Muscle of leg (tissue), 11 donors: Measurements from ENCODE around the gene PSENEN. TPM values are rescaled to one million over a fixed set of nuclear protein-coding genes. Genes with fewer than 3 reads are reported as not detected.
"Not testable (repeated sequence)": the region's sequence is repeated elsewhere in the genome, so short reads cannot be mapped to it uniquely, and the experiment has no call there.

Source experiments
- DNase-seq: peaks from one replicate; pipeline ENCODE4 v3.0.0; 2013
- H3K27ac ChIP-seq: one replicate; pipeline ENCODE4 v1.5.1; 2013; ENCODE audit warnings: mild to moderate bottlenecking, low read length, control low read depth
- H3K27me3 ChIP-seq: one replicate; pipeline ENCODE4 v1.6.1; 2013; ENCODE audit warnings: low read length; ENCODE audit not compliant: control insufficient read depth, insufficient read depth
- H3K36me3 ChIP-seq: one replicate; pipeline ENCODE4 v1.6.1; 2013; ENCODE audit warnings: low read length; ENCODE audit not compliant: control insufficient read depth, insufficient read depth
- H3K4me1 ChIP-seq: one replicate; pipeline ENCODE4 v1.6.1; 2013; ENCODE audit warnings: low read length; ENCODE audit not compliant: control insufficient read depth, insufficient read depth
- H3K4me3 ChIP-seq: one replicate; pipeline ENCODE4 v1.5.1; 2013; ENCODE audit warnings: low read length, control low read depth
- H3K9me3 ChIP-seq: replicated peaks from 2 replicates; pipeline ENCODE4 v1.6.1; 2013; ENCODE audit warnings: low read depth, low read length; ENCODE audit not compliant: control insufficient read depth
- WGBS: methylation state at CpG from one replicate; pipeline ENCODE4 v1.1.5; 2013; ENCODE audit warnings: missing lambda C conversion rate; ENCODE audit not compliant: insufficient coverage; 5-methylcytosine and 5-hydroxymethylcytosine counted together
- polyA plus RNA-seq, 8 donors: library from polyadenylated mRNA; unstranded; fragments of 120-200 nt; gene quantifications; one replicate each; pipeline versions ENCODE4 v1.2.1 to v1.2.3, GENCODE V29; 2013; ENCODE audit warnings: inconsistent platforms in 1 of 8, low replicate concordance in 1 of 8; ENCODE audit not compliant: insufficient read length in 8 of 8, insufficient read depth in 1 of 8
- total RNA-seq: library from RNA; stranded (reverse); fragments of 120-200 nt; gene quantifications from one replicate; pipeline ENCODE4 v1.2.4, GENCODE V29; 2013

The PSENEN gene
- total and polyA plus RNA-seq, 9 donors = 34.1 to 45.1 (median 37.1) TPM

DNA sequence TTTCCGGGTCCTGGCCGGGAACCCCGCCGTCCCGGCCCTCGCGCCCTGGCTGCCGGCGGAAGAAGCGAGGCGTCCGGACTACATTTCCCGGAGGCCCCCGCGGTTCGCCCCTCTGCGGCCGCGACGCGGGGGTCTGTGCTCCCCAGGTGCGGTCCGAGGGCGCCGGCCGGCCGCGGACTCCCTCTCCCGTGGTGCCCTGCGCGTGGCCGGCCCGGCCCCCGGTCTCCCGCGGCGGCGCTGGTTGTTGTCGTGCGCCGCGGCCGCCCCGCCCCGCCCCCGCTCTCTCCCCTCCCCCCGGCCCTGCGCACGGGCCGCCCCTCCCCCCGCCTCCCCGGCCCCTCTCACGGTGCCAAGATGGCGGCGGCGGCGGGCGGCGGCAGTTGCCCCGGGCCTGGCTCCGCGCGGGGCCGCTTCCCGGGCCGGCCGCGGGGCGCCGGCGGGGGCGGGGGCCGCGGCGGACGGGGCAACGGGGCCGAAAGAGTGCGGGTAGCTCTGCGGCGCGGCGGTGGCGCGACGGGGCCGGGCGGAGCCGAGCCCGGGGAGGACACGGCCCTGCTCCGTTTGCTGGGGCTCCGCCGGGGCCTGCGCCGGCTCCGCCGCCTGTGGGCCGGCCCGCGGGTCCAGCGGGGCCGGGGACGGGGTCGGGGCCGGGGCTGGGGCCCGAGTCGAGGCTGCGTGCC is 27.6 kb upstream of the PSENEN start, which contains the start of gene KMT2B:
Gene KMT2B, plus strand, starts transcription at position 339 of the 680 bp plus-strand sequence. Its CDS starts 16 bp downstream, at position 355.
- no peak for DNase-seq
- H3K4me3 ChIP-seq = peak within 1 kb of the TSS; percentile 93
- no peaks in the 10 kb centered on the region for H3K9me3 ChIP-seq
- peak within 1 kb of the TSS; percentile 90 for H3K27ac ChIP-seq
- peaks cover 32% of the 10 kb centered on the region for H3K36me3 ChIP-seq
- peaks cover 19% of the 10 kb centered on the region for H3K4me1 ChIP-seq
- no peaks in the 10 kb centered on the region for H3K27me3 ChIP-seq
- under 1% methylated on average over 84 of the region's 109 CpGs for WGBS

DNA sequence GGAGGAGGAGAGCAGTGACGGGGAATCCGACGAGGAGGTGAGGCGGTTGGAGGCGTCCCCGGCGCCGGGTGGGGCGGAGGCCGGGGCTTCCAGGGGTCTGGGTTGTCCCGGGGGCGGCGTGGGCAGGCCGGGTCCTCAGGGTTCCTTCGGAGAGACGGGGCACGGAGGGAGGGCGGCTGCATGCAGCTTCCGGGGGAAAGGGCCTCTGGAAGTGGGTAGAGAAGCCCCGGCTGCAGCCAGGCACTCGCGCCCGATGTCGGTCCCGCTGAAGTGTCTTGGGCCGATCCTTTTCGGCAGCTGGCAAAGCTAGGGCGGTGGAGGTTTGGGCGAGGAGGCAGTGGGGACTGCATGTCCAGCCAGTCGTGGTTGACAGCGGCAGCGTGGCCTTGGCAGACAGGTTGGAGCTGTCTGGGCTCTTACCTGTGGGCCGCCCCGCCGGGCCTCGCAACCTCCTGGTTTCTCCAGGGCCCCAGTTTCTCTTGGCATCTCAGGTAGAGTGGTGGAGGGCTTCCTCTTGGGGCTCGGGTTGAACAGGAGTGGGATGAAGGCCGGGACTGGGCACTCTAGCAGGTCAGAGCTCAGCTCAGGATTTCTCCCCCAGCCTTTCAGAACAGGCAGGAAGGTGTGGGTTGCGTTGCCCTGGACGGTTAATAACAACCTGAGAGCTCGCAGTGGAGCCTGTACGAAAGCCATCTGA is 27.0 kb upstream of the PSENEN start:
- no peak for DNase-seq
- H3K27me3 ChIP-seq = no peaks in the 10 kb centered on the region

DNA sequence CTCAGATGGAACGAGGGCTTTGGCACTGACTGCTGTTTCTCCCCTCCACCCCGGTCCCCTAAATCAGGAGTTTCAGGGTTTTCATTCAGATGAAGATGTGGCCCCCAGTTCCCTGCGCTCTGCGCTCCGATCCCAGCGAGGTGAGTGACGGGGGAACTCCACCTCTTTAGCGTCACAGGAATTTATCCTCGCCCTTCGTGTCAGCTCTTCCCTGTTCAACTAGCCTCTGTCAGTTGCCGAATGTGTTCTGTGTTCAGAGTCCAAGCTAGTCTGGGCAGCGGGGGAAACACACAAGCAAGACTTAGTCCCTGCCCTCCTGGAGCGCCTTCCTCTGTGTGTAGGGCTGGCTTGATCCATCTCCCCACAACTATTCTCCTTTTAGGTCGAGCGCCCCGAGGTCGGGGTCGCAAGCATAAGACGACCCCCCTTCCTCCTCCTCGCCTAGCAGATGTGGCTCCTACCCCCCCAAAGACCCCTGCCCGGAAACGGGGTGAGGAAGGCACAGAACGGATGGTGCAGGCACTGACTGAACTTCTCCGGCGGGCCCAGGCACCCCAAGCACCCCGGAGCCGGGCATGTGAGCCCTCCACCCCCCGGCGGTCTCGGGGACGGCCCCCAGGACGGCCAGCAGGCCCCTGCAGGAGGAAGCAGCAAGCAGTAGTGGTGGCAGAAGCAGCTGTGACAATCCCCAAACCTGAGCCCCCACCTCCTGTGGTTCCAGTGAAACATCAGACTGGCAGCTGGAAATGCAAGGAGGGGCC is 25.9 kb upstream of the PSENEN start:
- WGBS = 85% methylated on average over 25 of the region's 32 CpGs
- peak overlapping the region; percentile 86 for H3K4me3 ChIP-seq
- no peaks in the 10 kb centered on the region for H3K27me3 ChIP-seq
- DNase-seq = no peak
- peaks cover 19% of the 10 kb centered on the region for H3K4me1 ChIP-seq
- H3K27ac ChIP-seq = no peak overlapping the region
- peaks cover 49% of the 10 kb centered on the region for H3K36me3 ChIP-seq
- no peaks in the 10 kb centered on the region for H3K9me3 ChIP-seq

More for the DNA sequence above, 27.0 kb upstream of the PSENEN start:
- Histone ChIP-seq H3K4me1 (peaks cover 19% of the 10 kb centered on the region), H3K36me3 (peaks cover 39% of the 10 kb centered on the region), H3K9me3 (no peaks in the 10 kb centered on the region), H3K4me3 (peak overlapping the region; percentile 86), H3K27ac (peak overlapping the region; percentile 62)
- under 1% methylated on average over 36 of the region's 42 CpGs for WGBS

DNA sequence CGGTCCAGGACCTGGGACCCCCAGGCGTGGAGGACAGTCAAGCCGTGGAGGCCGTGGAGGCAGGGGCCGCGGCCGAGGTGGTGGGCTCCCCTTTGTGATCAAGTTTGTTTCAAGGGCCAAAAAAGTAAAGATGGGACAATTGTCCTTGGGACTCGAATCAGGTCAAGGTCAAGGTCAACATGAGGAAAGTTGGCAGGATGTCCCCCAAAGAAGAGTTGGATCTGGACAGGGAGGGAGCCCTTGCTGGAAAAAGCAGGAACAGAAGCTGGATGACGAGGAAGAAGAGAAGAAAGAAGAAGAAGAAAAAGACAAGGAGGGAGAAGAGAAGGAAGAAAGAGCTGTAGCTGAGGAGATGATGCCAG is 25.3 kb upstream of the PSENEN start:
- 90% methylated on average over 9 of the region's 9 CpGs for WGBS
- H3K36me3 ChIP-seq = peaks cover 55% of the 10 kb centered on the region

DNA sequence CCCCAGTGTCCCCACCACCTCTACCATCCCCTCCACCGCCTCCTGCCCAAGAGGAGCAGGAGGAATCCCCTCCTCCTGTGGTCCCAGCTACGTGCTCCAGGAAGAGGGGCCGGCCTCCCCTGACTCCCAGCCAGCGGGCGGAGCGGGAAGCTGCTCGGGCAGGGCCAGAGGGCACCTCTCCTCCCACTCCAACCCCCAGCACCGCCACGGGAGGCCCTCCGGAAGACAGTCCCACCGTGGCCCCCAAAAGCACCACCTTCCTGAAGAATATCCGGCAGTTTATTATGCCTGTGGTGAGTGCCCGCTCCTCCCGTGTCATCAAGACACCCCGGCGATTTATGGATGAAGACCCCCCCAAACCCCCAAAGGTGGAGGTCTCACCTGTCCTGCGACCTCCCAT is 24.8 kb upstream of the PSENEN start:
- Histone ChIP-seq H3K4me1 (peaks cover 18% of the 10 kb centered on the region), H3K36me3 (peaks cover 60% of the 10 kb centered on the region), H3K27ac (no peak overlapping the region), H3K27me3 (no peaks in the 10 kb centered on the region), H3K4me3 (no peak overlapping the region), H3K9me3 (no peaks in the 10 kb centered on the region)
- DNase-seq = no peak
- WGBS = 90% methylated on average over 14 of the region's 17 CpGs

More for the DNA sequence above, 25.3 kb upstream of the PSENEN start:
- Histone ChIP-seq H3K4me1 (peaks cover 19% of the 10 kb centered on the region), H3K9me3 (no peaks in the 10 kb centered on the region), H3K27me3 (no peaks in the 10 kb centered on the region), H3K4me3 (no peak overlapping the region), H3K27ac (no peak overlapping the region)
- no peak for DNase-seq

DNA sequence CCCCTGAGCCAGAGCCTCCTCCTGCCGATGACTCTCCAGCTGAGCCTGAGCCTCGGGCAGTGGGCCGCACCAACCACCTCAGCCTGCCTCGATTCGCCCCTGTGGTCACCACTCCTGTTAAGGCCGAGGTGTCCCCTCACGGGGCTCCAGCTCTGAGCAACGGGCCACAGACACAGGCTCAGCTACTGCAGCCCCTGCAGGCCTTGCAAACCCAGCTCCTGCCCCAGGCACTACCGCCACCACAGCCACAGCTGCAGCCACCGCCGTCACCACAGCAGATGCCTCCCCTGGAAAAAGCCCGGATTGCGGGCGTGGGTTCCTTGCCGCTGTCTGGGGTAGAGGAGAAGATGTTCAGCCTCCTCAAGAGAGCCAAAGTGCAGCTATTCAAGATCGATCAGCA is 24.1 kb upstream of the PSENEN start:
- peaks cover 11% of the 10 kb centered on the region for H3K4me1 ChIP-seq
- H3K9me3 ChIP-seq = no peaks in the 10 kb centered on the region
- WGBS = 87% methylated on average over 9 of the region's 16 CpGs
- no peak overlapping the region for H3K27ac ChIP-seq
- H3K36me3 ChIP-seq = peaks cover 67% of the 10 kb centered on the region
- no peak overlapping the region for H3K4me3 ChIP-seq
- H3K27me3 ChIP-seq = no peaks in the 10 kb centered on the region
- DNase-seq = no peak

DNA sequence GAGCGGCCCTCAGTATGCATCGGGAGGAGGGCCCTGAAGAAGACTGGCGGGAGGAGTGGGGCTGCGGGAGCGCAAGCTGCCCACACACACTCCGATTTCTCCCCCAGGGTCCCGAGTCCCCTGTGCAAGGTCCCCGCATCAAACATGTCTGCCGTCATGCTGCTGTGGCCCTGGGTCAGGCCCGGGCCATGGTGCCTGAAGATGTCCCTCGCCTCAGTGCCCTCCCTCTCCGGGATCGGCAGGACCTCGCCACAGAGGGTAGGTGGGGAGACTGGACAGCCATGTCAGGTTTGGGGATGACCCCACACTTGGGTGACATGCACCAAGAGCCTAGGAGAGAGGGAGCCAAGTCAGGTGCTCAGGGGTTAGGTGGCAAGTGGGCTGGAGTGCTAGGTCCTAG is 23.0 kb upstream of the PSENEN start:
- Histone ChIP-seq H3K9me3 (no peaks in the 10 kb centered on the region), H3K27me3 (no peaks in the 10 kb centered on the region), H3K27ac (no peak overlapping the region), H3K4me3 (no peak overlapping the region), H3K36me3 (peaks cover 76% of the 10 kb centered on the region), H3K4me1 (peaks cover 11% of the 10 kb centered on the region)
- 95% methylated on average over 14 of the region's 14 CpGs for WGBS
- DNase-seq = no peak

DNA sequence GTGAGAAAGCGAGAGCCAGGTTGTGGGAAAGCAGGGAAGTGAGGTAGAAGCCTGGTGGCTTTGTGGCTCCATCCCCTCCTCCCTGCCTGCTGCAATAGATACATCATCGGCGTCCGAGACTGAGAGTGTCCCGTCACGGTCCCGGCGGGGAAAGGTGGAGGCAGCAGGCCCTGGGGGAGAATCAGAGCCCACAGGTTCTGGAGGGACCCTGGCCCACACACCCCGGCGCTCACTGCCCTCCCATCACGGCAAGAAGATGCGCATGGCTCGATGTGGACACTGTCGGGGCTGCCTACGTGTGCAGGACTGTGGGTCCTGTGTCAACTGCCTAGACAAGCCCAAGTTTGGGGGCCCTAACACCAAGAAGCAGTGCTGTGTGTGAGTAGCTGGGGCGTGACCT is 22.6 kb upstream of the PSENEN start:
- peaks cover 80% of the 10 kb centered on the region for H3K36me3 ChIP-seq
- peaks cover 11% of the 10 kb centered on the region for H3K4me1 ChIP-seq
- H3K9me3 ChIP-seq = no peaks in the 10 kb centered on the region
- no peaks in the 10 kb centered on the region for H3K27me3 ChIP-seq
- H3K27ac ChIP-seq = no peak overlapping the region
- no peak overlapping the region for H3K4me3 ChIP-seq
- 96% methylated on average over 10 of the region's 16 CpGs for WGBS
- DNase-seq = no peak

DNA sequence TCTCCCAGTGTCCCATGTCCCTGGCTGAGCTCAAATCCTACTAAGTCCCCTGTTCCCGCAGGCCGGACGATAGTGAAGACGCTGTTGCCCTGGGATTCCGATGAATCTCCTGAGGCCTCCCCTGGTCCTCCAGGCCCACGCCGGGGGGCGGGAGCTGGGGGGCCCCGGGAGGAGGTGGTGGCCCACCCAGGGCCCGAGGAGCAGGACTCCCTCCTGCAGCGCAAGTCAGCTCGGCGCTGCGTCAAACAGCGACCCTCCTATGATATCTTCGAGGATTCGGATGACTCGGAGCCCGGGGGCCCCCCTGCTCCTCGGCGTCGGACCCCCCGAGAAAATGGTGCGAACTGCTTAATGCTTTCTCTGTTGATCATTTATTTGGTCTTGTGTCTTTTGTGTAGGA is 21.8 kb upstream of the PSENEN start:
- H3K27ac ChIP-seq = no peak overlapping the region
- 93% methylated on average over 24 of the region's 24 CpGs for WGBS
- no peaks in the 10 kb centered on the region for H3K27me3 ChIP-seq
- peaks cover 11% of the 10 kb centered on the region for H3K4me1 ChIP-seq
- no peaks in the 10 kb centered on the region for H3K9me3 ChIP-seq
- H3K36me3 ChIP-seq = peaks cover 88% of the 10 kb centered on the region
- DNase-seq = no peak
- no peak overlapping the region for H3K4me3 ChIP-seq

DNA sequence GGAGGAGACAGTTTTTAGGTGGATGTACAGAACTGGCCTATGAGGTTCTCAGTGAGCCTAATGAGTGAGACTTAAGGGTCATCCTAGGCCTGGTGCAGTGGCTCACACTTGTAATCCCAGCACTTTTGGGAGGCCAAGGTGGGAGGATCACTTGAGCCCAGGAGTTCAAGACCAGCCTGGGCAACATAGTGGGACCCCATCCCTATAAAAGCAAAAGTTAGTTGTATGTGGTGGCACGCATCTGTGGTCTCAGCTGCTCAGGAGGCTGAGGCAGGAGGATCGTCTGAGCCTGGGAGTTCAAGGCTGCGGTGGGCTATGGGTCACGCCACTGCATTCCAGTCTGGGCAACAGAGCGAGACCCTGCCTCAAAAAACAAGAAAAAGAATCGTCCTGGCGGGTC is 21.3 kb upstream of the PSENEN start:
- whole genome bisulfite sequencing = 100% methylated on average over 6 of the region's 7 CpGs
- not testable (repeated sequence) for H3K9me3 ChIP-seq, DNase-seq, H3K27ac ChIP-seq, H3K27me3 ChIP-seq, H3K4me1 ChIP-seq, H3K4me3 ChIP-seq
- peaks cover 92% of the 10 kb centered on the region for H3K36me3 ChIP-seq
